Lower leg skin (tissue), 4 donors: ENCODE results near the gene OR2T3. TPM values are rescaled to one million over a fixed set of nuclear protein-coding genes. Genes with fewer than 3 reads are reported as not detected.
"Not testable (repeated sequence)": the region's sequence is repeated elsewhere in the genome, so short reads cannot be mapped to it uniquely, and the experiment has no call there.

Experiments
- DNase-seq, 2 donors: peaks; one replicate each; pipeline ENCODE4 v3.0.0-alpha.2; 2019; ENCODE audit warnings: low spot score in 2 of 2
- H3K4me3 ChIP-seq: fragments of 200-600 bp; sonication (generic); 2 replicates; pipeline ENCODE4 v1.5.1; 2017; ENCODE audit warnings: mild to moderate bottlenecking, low read depth; ENCODE audit not compliant: poor library complexity, severe bottlenecking
- CTCF ChIP-seq, 3 donors: fragments of 450-650 bp; IDR thresholded peaks; one replicate each; pipeline ENCODE4 v1.5.1; 2016; ENCODE audit warnings: antibody characterized with exemption in 3 of 3, mild to moderate bottlenecking in 3 of 3, moderate library complexity in 2 of 3
- POLR2A ChIP-seq, 2 donors: fragments of 450-650 bp; IDR thresholded peaks; one replicate each; pipeline ENCODE4 v1.6.1; 2016 to 2017; ENCODE audit warnings: antibody characterized with exemption in 2 of 2, mild to moderate bottlenecking in 1 of 2, moderate library complexity in 1 of 2
- WGBS, 2 donors: methylation state at CpG; one replicate each; pipeline ENCODE4 v1.1.5; 2018; 5-methylcytosine and 5-hydroxymethylcytosine counted together
- intact Hi-C: fragments of 100-400 bp; cut with DNase I; formaldehyde crosslinking; loops from one replicate; pipeline ENCODE4 v1.15.0; 2023; ENCODE audit warnings: low total_unique reads
- total RNA-seq, 4 donors: library from RNA; depleted of rRNA; stranded (reverse); fragments of >200 nt; gene quantifications; one replicate each; pipeline ENCODE4 v1.1.0, GENCODE V29; 2016

OR2T3 gene
- total RNA-seq, 4 donors from 2014 or later, result not detected

DNA sequence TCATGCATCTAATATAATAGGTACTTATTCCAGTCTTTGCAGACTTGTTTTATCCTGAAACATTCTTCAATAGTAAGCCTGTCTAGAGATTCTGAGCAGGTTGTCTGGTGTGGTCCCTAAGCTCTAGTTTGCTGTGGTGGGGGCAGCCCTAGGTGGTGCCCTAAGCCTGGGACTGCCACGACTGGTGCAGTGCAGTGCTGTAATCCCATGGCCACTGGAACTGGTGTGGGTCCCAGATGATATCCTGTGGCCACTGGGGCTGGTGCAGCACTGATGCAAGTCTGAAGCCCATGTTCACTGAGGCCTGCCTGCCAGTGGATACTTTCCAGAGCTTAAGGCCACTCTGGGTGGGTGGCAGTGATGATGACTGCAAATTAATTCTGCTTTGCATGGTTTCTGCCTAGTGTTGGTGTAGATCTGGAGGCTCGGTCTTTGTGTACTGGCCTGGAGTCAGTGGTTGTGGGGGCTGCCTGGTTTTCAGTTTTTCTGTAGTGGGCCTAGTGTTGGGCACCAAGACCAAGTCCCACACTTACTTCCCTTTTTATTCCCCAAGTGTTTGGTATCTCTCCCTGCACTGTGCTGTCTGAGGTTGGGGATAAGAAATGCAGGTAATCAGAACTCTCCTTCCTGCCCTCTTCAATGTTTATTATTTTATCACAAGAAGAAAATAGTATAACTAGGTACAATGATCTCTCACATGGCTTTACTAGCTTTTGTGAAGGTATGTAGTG, 27.3 kb downstream of the OR2T3 start:
- H3K4me3 ChIP-seq, intact Hi-C loops, DNase-seq: not testable (repeated sequence)
- whole genome bisulfite sequencing, 2 donors, result 79 to 81% methylated on average over 1 of the region's 2 CpGs

GRCh38 chr1:248507773-248508172, 34.6 kb downstream of the OR2T3 start, which contains the start of gene OR2G6:
Gene OR2G6, plus strand, starts transcription at chr1:248508073. Its CDS starts 13,574 bp downstream, at chr1:248521647.
- WGBS, 2 donors, result no CpG with 5 or more reads among the region's 2 CpGs
- DNase-seq, intact Hi-C loops, H3K4me3 ChIP-seq: not testable (repeated sequence)

DNA sequence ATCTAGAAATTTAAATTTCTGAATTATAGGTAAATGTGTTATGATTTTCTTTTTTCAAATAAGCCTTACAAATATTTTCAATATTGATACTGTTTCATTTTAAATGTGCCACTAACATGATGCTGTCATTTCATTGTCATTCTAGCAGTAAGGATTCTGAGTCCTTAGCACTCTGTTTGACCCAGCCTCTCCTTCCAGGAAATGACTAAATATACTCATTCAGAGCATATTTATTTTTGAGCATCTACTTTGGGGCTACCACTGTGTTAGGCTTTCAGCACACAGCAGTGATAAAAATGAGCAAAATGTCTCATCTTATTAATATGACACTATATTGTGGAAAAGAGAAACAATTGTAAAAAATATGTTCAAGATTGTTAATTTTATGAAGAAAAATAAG, 37.1 kb downstream of the OR2T3 start:
- intact Hi-C loops, DNase-seq, H3K4me3 ChIP-seq: not testable (repeated sequence)

DNA sequence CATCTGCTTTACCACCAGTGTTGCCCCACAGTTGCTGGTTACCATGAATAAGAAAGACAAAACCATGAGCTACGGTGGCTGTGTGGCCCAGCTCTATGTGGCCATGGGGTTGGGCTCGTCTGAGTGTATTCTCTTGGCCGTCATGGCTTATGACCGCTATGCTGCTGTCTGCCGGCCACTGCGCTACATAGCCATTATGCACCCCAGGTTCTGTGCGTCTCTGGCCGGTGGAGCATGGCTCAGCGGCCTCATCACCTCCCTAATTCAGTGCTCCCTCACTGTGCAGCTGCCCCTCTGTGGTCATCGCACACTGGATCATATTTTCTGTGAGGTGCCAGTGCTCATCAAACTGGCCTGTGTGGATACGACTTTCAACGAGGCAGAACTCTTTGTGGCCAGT, 48.7 kb downstream of the OR2T3 start:
- WGBS, 2 donors, result 85 to 88% methylated on average over 12 of the region's 12 CpGs
- DNase-seq, result no peak
- H3K4me3 ChIP-seq, result no peak overlapping the region
- TF ChIP-seq POLR2A (IDR thresholded peaks at IDR 0.05) (no peak), CTCF (IDR thresholded peaks at IDR 0.05) (no peak)
- intact Hi-C loops, result no loop called here

Other genes with a start within 250 kb of the OR2T3 start
- gene OR2M4, start 241.9 kb upstream of the OR2T3 start, total RNA-seq, result not detected
- not detected for gene OR2T33, start 195.4 kb upstream of the OR2T3 start, total RNA-seq
- gene OR2T12, start 169.9 kb upstream of the OR2T3 start, total RNA-seq, result not detected
- gene OR2M7, start 148.8 kb upstream of the OR2T3 start, total RNA-seq, result not detected
- gene OR14C36, start 124.6 kb upstream of the OR2T3 start, total RNA-seq, result not detected
- not detected for gene OR2T4, start 111.7 kb upstream of the OR2T3 start, total RNA-seq
- not detected for gene OR2T6, start 97.6 kb upstream of the OR2T3 start, total RNA-seq
- not detected for gene OR2T1, start 70.3 kb upstream of the OR2T3 start, total RNA-seq
- gene OR2T2, start 27.7 kb upstream of the OR2T3 start, total RNA-seq, result not detected
- gene OR2T5, start 15.2 kb downstream of the OR2T3 start, total RNA-seq, result not detected
- gene OR2G6, start 34.7 kb downstream of the OR2T3 start, total RNA-seq, result not detected
- gene OR2T29, start 89.4 kb downstream of the OR2T3 start, total RNA-seq, result under 1 TPM in 1 of 4 donors, not detected in 3; 0.49 TPM
- not detected for gene OR2T34, start 101.4 kb downstream of the OR2T3 start, total RNA-seq
- gene OR2T10, start 124.3 kb downstream of the OR2T3 start, total RNA-seq, result not detected
- under 1 TPM in 1 of 4 donors, not detected in 3; 0.57 TPM for gene OR2T11, start 161.7 kb downstream of the OR2T3 start, total RNA-seq
- gene OR2T35, start 171.9 kb downstream of the OR2T3 start, total RNA-seq, result under 1 TPM in 1 of 4 donors, not detected in 3; 0.30 TPM
- not detected for gene OR2T27, start 182.2 kb downstream of the OR2T3 start, total RNA-seq
- gene OR14I1, start 229.4 kb downstream of the OR2T3 start, total RNA-seq, result not detected